GM18870 (cell line): ENCODE results near the gene SLC43A2.
"Not testable (repeated sequence)": the region's sequence is repeated elsewhere in the genome, so short reads cannot be mapped to it uniquely, and the experiment has no call there.

Experiments used
- ATAC-seq: cut with Tn5 transposase; IDR thresholded peaks from one replicate; pipeline ENCODE4 v1.9.1; 2021; ENCODE audit warnings: moderate library complexity; ENCODE audit not compliant: unreplicated experiment

SLC43A2 gene

DNA sequence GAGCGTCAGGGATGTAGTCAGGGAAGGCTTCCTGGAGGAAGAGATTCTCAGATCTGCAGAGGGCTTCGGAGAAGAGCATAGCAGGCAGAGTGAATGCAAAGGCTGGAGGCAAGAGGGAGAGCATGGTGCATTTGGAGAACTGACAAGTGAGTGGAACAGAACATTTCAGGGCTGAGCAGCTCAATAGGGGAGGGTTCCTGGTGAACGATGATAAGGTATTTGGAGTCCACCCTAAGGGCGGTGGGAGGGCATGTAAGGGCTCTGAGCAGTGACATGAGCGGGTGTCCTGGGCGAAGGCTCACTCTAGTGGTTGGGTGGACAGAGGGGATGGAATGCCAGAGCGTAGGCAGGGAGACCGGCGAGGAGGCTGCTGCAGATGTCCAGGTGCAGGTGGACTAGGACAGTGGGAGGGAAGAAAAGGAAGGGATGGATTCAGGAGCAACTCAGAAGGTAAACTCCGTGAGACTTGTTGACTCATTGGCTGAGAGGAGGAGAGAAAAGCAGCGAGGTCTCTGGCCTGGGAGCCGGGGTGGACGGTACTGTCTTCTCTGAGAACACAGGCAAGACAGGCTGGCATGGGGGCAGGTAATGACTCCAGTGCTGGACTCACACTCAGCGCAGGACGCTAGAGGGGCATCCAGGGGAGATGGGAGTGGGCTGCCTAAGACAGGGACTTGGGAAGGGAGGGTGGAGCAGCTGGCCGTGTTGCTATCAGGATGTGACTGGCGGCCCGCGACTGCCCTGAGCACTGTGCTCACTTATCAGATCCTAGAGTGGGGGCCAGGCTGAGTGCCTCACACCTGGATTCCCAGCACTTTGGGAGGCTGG is 64.6 kb downstream of the SLC43A2 start:
- no peak for ATAC-seq

DNA sequence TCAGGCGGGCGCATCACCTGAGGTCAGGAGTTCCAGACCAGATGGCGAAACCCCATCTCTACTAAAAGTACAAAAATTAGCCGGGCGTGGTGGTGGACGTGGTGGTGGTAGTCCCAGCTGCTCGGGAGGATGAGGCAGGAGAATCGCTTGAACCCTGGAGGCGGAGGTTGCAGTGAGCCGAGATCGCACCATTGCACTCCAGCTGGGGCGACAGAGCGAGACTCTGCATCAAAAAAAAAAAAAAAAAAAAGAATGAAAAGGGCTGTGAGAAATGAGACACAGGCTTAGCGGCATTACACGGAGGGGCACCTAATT is 65.2 kb downstream of the SLC43A2 start:
- not testable (repeated sequence) for ATAC-seq

DNA sequence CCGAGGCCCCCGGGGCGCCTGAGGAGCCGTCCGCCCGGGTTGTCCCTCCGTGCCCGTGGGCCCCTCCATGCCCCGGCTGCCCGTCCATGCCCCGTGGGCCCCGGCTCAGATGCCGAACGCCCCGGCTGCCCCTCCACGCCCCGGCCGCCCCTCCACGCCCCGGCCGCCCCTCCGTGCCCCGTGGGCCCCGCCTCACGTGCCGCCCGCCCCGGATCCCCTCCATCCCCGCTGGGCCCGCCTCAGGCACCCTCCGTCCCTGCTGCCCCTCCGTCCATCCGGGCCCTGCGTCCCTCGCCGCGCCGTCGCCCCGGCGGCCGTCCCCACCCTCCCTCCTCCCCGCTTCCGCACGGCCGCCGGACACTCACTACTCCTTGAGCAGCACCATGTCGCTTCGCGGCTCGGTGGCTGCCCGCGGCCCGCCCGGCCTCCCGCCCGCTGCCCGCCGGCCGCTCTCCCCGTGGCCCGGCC is 66.4 kb downstream of the SLC43A2 start:
- no peak for ATAC-seq

DNA sequence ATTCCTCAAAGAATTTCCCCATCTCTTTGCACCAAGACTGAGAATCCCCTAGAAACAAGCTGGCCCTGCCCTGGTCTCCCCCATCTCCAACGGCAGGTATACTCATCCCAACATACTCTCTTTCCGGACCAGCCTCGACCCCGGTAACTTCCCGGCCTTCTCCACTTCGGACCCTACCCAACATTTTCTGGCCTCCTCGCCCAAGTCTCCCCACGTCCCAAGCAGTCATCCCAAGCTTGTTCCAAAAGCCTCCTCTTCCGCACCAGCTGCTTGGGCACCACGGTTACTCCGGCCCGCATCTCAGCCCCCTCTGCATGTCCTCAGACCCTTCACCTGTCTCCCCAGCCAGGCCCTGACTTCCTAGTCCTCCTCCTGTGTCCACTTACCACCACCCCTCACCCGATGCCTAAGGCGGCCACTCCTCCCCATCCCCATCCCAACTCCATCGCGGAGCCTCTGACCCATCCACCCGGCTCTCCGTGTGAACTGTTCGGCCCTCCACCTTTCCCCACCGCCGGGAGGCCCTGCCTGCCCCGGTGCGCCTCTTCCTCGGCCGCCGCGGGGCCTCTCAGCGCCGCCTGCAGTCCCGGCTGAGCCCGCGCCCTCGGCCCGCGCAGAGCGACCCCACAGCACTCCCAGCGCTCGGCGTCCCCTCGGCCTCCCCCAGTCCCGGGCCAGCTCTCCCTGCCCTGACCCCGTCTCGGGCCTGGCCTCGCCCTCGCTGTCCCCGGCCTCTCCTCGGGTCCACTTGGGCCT is 67.0 kb downstream of the SLC43A2 start:
- ATAC-seq = no peak

DNA sequence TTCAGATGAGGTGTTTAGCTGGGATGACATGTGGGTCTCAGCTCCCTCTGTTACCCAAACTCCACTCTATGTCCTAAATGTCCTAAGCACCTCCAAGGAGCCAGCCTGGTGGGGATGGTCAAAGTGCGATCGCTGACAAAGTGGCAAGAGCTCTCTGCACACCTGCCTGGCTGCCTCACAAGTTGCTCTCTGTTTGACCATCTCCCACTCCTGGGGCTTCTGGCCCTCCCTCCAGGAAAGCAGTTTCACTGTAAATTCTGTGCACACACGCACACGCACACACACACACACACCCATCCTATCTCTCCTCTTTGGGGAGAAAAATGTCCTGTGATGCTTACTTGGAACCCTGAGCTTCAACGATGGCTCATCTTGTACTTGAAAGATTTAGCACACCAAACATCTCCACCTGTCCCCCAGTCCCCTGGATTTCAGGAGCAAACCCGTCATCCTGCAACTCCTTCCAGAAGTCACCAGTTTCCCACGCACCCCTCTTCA is 67.7 kb downstream of the SLC43A2 start:
- no peak for ATAC-seq

DNA sequence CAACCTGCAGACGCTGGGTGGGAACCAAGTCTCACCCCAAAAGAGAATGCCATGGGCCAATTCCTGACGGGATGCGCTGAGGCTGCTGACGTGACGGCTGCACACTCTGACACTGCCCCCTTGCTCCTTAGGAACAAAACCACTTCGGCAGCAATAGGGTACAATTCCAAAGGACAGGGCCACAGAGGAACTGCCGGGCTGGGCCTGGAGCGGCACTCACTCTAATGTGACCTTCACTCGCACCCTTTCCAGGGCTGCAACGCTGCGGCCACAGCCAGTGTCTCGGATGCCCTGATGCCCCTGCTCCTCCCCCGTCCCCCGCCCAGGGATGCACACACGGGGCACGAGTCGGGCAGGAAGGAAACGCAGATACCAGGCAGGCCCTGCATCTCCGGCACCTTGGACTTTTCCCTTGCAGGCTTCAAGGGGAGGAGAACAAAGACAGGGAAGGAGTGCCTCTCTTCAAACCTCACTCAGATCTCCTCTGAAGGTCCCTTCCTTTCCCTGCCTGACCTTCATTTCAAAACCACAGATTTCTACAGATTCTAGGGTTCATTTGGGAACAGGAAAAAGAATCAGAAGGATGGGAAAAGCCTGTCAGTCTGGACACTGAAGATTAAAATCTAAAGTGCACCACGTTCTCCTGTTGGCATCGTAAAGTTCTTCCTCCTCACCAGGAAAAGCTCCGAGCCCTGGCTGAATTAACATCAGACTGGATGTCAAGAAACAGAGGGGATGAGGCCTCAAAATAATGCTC is 68.4 kb downstream of the SLC43A2 start:
- no peak for ATAC-seq

DNA sequence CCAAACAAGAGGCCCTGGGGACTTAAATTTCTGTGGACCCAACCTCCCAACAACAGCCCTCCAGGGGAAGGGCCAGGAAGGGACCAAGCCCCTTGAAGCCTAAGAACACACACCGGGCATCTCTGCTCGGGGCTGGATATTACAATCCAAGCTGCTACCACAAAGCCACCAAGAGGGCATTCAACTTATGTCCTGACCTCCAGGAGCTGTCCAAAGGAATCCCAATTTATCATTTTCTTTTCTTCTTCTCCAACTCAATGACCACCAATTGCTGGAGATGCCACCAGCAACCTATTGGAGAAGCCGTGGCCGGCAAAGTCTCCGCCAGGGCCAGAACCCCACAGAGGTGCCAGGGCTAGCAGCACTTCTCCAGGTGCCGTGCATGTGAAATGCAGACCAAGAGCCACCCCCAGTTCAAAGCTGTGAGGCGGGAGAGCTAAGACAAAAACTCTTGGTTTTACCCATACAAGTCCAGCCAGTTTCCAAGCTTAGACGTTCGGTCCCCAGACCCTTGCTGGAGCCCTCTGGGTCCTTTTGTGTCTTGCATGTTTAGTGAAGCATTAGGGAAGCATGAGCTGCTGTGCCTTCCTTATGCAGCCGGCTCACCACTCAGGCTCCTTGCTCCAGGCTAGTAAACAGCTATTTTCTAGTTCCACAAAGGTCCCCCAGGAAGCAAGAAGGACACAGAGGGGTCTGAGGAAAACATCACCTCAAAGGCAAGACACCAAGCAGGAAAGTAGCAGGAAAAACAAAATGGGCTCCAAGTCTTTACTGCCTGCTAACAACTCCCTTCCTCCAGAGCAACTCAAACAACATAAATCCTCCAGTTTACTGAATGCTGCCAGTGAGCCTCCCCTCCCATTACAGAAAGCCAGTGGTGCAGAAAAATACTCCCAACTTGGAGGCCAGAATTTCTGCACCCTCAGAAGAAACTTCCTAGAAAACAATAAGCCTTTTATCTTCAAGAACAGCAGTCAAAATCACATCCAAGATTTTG is 69.3 kb downstream of the SLC43A2 start:
- no peak for ATAC-seq

DNA sequence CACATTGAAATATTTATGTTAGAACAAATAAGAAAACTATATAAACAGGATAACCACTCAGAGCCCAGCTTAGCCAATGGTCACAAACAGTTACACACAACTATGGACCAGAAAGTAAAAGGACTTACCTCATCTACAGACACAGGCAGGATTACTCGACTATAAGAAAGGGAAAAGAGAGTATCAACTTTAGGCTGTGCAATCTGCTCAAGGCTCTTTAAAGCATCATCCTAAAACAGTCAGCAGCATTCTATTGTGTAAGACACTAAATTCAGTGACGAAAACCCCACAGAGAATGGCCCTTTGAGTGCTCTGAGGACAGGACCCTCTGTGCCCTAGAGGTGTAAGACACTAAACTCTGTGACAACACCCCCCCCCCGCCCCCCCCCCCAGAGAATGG is 70.2 kb downstream of the SLC43A2 start:
- ATAC-seq = no peak

DNA sequence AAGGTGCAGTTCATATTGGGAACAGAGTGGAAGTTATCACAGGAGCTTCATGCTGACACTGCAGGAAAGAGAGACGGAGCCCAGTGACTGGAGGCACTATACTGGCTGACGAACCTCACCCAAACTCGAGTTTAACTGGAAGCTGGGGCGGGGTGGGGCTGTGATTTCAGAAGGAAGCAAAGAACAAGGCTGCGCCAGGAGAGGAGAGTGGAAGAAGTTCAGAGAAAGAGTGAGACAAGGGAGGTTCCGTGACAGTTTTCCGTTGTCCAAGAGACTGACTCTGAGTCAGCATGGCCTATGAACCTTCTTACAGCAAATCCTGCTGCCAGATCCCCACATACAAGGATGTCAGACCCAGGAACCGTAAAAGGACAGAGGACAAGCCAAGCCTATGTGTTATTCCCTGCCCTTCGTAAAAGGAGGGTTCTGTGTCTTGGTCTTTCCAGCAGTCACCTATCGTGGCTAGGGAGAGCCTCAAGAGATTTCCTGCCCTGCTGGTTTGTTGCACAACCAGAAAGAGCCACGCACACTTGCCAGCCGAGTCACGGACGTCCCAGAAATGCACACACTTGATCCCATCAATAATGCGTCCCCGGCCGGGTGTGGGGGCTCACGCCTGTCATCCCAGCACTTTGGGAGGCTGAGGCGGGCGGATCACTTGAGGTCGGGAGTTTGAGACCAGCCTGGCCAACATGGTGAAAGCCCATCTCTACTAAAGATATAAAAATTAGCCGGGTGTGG is 71.1 kb downstream of the SLC43A2 start:
- no peak for ATAC-seq

DNA sequence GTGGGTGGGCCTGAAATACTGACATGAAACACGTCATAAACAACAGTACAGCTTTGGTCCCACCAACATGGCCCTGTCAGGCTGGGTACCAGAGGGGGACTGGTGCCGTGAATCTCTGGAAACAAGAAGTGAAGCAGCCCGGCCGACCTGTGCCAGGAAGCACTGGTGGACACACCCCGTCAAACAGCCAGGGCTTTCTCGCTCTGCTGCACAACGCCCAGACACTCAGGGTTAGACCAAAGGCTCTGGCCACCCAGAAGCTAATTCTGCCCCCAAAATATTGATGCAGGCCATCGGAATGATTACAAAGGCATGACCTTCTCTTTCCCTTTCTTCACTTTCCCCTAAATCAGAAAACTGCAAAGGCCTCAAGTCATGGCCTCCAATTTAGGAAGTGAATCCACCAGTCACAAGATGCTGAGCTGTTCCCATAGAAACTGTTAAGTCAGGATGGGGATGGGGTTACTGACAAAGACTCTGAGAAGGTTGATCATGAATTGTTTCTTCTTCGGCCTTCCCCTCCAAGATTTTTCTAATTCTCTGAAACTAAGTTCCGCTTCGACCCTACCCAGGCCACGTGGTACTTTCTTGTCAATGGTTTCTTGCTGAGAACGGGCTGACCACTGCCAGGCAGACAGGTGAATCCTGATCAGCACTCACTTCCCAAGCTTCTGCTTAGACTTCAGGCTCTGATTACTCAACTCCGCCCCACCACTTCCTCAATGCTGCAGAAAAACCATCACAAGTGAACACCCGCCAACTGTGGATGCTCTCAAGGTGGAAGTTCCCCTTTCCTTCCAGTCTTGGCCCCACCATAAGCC is 72.8 kb downstream of the SLC43A2 start:
- ATAC-seq = no peak

DNA sequence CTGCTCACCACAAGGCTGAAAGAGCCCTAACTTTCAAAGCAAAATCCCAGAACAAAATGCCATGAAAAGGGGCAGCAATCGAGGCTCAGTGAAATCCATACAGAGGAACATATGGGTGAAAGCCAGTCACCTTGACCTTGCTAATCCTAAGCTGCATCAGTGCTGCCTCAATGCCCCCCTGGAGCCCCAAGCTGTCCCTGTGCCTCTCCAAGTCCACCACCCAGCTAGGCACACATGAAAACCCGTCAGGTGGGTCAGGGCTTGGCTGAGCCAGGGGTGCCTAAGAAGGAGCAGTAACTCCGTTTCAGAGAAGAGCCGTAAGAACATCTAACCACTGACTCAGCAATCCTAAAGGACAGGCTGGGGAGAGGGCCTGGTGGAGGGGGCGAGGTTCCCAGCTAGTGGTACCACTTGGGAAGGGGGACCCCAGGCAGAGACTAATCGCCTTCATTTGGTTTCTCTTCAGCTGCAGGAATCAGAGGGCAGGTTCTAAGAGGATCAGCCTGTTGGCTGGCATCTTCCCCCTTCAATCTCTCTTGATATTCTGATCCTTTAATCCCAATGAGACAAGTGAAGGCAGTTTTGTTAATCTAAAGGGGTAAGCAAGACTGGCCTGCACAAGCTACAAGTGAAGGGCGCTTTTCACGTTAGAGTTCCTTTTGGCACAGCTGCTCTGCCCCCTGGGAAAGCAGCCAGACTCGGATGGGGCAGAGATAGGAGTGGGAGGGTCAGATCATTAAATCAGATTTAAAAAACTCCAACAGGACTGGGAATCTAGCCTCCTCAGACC is 73.7 kb downstream of the SLC43A2 start:
- ATAC-seq = no peak

DNA sequence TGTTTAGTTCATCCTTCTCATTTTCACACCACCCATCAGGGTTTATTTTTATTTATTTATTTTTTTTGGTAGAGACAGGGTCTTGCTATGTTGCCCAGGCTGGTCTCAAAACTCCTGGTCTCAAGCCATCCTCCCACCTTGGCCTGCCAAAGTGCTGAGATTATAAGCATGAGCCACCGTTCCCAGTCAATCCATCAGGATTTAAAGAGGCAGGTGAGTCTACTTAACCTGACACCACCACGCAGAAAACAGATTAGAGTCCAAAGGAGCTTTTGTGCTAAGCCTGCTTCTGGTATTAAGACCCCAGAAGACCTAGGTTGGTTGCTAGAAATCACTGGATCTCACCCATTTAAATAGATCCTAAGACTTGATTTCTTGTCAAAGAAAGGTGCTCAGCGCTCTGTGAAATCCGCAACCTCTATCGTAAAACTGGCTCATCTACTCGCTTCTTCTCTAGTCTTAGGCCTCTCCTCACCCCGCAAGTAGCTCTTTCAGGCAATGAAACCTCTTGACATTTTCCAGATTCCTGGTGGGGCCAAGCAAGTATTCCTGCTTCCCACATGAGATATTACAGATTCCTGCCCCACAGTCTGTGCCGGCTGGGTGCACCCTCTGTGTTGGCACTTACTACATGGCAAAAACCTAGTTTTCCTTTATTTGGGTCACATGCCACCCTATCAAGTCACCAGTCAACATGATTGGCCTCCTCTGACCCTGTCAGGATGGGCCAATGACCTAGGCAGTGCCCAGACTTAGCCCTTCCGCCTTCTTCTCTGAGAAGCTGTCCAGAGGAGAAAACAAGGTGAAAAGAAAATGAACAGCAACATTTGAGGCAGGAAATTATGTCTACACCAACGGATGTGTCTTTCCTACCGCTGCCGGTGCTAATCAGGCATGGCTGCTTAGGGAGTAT is 75.0 kb downstream of the SLC43A2 start:
- no peak for ATAC-seq

DNA sequence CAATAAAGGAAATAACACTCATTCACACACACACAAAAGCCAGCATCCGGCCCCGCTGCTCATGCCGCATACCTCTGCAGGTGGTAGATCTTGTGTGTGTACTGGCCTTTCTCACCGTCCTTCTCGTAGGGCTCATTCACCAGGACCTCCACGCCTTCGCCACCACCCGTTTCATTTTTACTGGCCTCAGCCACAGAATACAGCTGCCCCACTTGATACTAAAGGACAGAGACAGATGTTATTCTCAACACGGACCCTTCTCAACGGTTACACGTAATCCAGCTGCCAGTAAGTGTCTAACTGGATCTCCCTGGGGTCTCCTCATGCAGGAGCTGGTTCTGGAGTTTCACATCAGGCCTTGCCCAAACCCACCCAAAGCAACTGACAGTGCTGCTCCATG is 75.7 kb downstream of the SLC43A2 start:
- no peak for ATAC-seq

DNA sequence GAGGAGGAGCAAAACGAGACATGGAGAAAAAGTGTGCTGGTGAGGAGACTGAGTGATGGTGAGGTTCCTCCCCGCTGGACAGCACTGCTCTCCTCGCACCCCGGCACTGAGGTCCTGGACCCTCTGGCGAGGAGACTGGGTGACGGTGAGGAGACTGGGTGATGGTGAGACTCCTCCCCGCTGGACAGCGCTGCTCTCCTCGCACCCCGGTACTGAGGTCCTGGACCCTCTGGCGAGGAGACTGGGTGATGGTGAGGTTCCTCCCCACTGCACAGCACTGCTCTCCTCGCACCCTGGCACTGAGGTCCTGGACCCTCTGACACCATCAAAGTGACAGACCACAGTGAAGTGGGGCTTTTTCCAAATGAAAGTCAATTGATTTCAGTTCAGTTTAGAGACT is 76.9 kb downstream of the SLC43A2 start:
- ATAC-seq = no peak

DNA sequence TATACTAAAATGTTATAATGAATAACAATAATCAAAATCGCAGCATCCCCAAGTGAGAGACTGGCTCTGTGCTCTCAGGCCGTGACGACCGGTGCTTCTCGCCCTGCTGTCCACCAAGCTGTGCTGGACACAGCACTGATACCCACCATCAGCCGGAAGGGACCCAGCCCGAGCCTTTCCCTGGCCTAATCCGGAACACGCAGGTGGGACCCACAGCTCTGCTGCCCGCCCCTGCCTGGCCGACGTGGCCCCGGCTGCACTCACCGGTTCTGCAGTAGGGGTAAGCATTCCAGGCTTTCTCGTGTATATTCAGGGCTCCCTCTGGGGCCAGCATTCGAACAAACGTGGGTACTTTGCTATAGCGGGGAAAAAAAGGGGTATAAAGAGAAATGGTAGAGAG is 80.6 kb downstream of the SLC43A2 start:
- no peak for ATAC-seq

DNA sequence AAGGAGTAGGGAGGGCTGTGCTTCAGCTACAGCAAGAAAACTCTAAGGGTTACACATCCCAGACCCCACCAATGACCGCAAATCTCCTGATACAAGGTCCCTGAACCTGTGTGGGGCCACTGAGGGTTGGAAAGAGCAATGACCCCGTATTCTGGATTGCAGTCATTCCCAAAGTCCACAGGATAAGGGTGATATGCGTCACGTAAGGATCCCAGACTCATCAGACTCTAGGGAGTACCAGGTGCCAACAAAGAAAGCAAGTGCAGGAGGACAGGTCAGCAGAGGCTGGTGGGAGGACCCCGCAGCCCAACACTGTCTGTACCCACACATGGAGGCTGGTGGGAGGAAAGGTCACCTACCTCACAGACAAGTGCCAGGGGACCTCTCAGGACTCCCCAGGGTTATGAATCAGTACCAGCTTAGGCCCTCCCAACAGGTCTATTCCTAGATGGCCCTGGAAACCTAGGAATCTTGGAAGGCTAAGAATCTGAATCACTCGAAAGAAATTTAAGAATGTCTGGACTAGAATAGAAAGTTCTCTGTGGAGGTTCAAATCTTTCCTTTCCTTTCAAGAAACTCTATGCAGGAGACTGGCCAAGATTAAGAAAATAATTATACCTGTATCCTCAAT is 82.2 kb downstream of the SLC43A2 start:
- no peak for ATAC-seq
